ENCODE data around the gene DSG4. TPM values are rescaled to one million over a fixed set of nuclear protein-coding genes. Genes with fewer than 3 reads are reported as not detected.

DSG4 gene
- total and polyA plus RNA-seq, 2 of the 4 experiments (the other 2 are of a cell fraction): not detected

- Histone ChIP-seq H4K91ac (ENCODE audit: insufficient read depth, low read depth, low read length) (no peak overlapping the region), H3K4me1 (ENCODE audit: control insufficient read depth, insufficient read depth, low read length) (no peaks in the 10 kb centered on the region), H3K27ac (ENCODE audit: insufficient read depth, low read length) (no peak overlapping the region), H2BK120ac (ENCODE audit: low read depth, low read length) (no peak overlapping the region), H2AK5ac (ENCODE audit: low read depth, low read length) (no peak overlapping the region), H3K4me3 (ENCODE audit: insufficient read depth, low read depth, low read length) (no peak overlapping the region), H3K9me1 (ENCODE audit: insufficient read depth, low read length) (no peaks in the 10 kb centered on the region), H4K5ac (ENCODE audit: low read depth, low read length) (no peak overlapping the region), H3K4ac (ENCODE audit: low read depth, low read length) (no peak overlapping the region), H3K79me1 (ENCODE audit: low read depth in 1 of 2, low read length in 2 of 2) (no peaks in the 10 kb centered on the region), H3K9ac (ENCODE audit: low read depth, low read length) (no peak overlapping the region), H4K20me1 (ENCODE audit: insufficient read depth, low read length) (no peaks in the 10 kb centered on the region), H4K8ac (ENCODE audit: low read depth in 2 of 2, low read length in 2 of 2) (no peak overlapping the region), H3K4me2 (ENCODE audit: low read depth, low read length) (no peak overlapping the region), H3K23ac (ENCODE audit: low read depth, low read length) (no peak overlapping the region), H2BK5ac (ENCODE audit: low read depth, low read length, poor library complexity, severe bottlenecking) (no peak overlapping the region), H2BK15ac (ENCODE audit: low read depth, low read length) (no peak overlapping the region), H2AK9ac (replicated peaks; ENCODE audit: low read depth, low read length, poor library complexity) (no peak overlapping the region), H3K14ac (replicated peaks; ENCODE audit: low read depth, low read length) (no peak overlapping the region), H2AFZ (replicated peaks; ENCODE audit: low read length, poor library complexity) (no peak overlapping the region), H3K9me3 (ENCODE audit: control insufficient read depth, insufficient read depth, low read length) (no peaks in the 10 kb centered on the region; the same call in 1 of the 2 replicates), H3K56ac (ENCODE audit: extremely low read depth, insufficient read depth, low read length) (no peak overlapping the region; the same call in 1 of the 2 replicates), H2BK20ac (ENCODE audit: low read depth, low read length) (no peak overlapping the region), H3K18ac (ENCODE audit: low read depth, low read length) (no peak overlapping the region), H3K27me3 (ENCODE audit: control insufficient read depth, insufficient read depth, low read length) (no peaks in the 10 kb centered on the region), H3K36me3 (ENCODE audit: control insufficient read depth, insufficient read depth, low read length) (no peaks in the 10 kb centered on the region)
- CTCF ChIA-PET: no interaction called here
- dilution Hi-C loops (cut with HindIII; ENCODE audit: low sequenced_read_pairs, unreplicated experiment) (no loop called here), in situ Hi-C loops (cut with MboI; ENCODE audit: low sequenced_read_pairs) (no loop called here), intact Hi-C loops (cut with micrococcal nuclease) (no loop called here)
- DNase-seq (no peak), ATAC-seq (ENCODE audit: low read depth) (no peak)
- no peak for TF ChIP-seq POLR2A (IDR thresholded peaks at IDR 0.05; ENCODE audit: low read depth, low read length)
- WGBS, 2 experiments (ENCODE audit: extremely low coverage in 2 of 2, insufficient read length in 1 of 2): no CpG with 5 or more reads among the region's 1 CpG
- POLR2A ChIA-PET (ENCODE audit: unreplicated experiment): no interaction called here
- BruUV-seq (replicated peaks): no TSS peak
These were observed 75.0 kb downstream of the DSG4 start for GRCh38 chr18:31451625-31452024.
